Cerebellar nuclear complex (tissue), 1 donor: ENCODE measurements around the gene METTL9.
"Not testable (repeated sequence)": the region's sequence is repeated elsewhere in the genome, so short reads cannot be mapped to it uniquely, and the experiment has no call there.

Experiments used
- DNase-seq, 2 experiments: peaks; one replicate each; lab custom pipeline; 2025; lab: John Stamatoyannopoulos, UW

METTL9 gene

GRCh38 chr16:21663889-21664647 lies 64.7 kb downstream of the METTL9 start, which contains the start of gene OTOA:
Gene OTOA (plus strand): TSS chr16:21663968. CDS start chr16:21678515, 14,547 bp downstream.
- no peak for DNase-seq

GRCh38 chr16:21664801-21665492 lies 65.6 kb downstream of the METTL9 start:
- no peak for DNase-seq

GRCh38 chr16:21666772-21667171 lies 67.4 kb downstream of the METTL9 start:
- DNase-seq, result no peak

DNA sequence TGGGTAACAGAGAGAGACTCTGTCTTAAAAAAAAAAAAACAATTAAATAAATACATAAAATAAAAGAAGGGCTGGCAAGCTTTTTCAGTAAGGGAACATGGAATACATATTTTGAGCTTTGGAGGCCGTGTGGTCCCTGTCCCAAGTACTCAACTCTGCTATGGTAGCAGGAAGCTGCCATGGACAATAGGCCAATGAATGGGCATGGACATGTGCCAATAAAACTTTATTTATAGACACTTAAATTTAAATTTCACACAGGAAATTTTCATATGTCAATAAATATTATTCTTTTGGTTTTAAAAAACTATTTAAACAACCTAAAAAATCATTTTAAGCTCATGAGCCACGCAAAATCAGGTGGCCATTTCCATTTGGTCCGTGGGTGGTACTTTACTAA lies 68.2 kb downstream of the METTL9 start:
- DNase-seq, result no peak

- no peak for DNase-seq
Measured at GRCh38 chr16:21673469-21673868, 74.1 kb downstream of the METTL9 start.

GRCh38 chr16:21674456-21674855 lies 75.1 kb downstream of the METTL9 start:
- DNase-seq, result not testable (repeated sequence)

GRCh38 chr16:21680714-21681113 lies 81.3 kb downstream of the METTL9 start:
- not testable (repeated sequence) for DNase-seq

GRCh38 chr16:21683184-21683583 lies 83.8 kb downstream of the METTL9 start:
- no peak for DNase-seq

DNA sequence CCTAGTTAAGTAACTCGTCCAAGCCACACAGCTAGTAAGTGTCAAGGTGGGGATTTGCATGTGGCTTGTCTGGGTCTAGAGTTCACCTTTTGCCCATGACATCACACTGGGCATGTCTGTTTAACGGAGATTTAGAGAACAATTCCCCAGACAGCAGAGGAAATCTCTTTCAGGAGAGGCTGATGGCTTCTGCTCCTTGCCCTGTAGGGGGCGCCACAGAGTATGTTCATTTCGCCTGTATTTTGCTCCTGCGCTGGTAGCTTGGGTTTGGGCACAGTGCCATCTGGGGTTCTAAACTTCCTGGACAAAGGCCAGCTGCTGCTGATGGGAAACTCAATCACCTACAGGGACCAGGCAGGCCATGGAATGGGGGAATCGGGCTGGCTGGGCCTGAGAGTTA lies 84.8 kb downstream of the METTL9 start:
- no peak for DNase-seq

GRCh38 chr16:21685034-21685455 lies 85.7 kb downstream of the METTL9 start:
- DNase-seq, result no peak

DNA sequence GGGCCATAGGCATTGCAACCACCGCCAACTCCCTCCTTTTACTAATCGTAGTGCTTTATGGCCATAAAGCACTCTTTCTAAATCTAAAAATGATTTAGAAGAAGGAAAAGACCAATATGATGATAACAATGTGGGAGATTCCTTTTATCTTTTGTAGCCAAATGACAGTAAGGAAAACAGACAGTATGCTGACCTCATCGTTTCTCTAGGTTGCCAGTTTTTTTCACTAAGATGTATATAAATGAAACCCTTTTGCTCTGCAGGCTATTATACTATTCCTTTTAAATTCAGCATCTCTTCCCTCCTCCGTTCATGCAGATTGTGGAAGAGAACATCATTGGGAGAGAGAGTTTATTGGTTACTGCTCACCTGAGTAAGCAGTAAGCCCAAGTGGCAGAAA lies 89.7 kb downstream of the METTL9 start:
- DNase-seq, result no peak

DNA sequence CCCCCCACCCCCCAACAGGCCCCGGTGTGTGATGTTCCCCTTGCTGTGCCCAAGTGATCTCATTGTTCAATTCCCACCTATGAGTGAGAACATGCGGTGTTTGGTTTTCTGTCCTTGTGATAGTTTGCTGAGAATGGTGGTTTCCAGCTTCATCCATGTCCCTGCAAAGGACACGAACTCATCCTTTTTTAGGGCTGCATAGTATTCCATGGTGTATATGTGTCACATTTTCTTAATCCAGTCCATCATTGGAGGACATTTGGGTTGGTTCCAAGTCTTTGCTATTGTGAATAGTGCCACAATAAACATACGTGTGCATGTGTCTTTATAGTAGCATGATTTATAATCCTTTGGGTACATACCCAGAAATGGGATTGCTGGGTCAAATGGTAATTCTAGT lies 91.6 kb downstream of the METTL9 start:
- not testable (repeated sequence) for DNase-seq

GRCh38 chr16:21694609-21695008 lies 95.2 kb downstream of the METTL9 start:
- DNase-seq, result no peak

- no peak for DNase-seq
Measured at GRCh38 chr16:21697032-21697431, 97.7 kb downstream of the METTL9 start.

DNA sequence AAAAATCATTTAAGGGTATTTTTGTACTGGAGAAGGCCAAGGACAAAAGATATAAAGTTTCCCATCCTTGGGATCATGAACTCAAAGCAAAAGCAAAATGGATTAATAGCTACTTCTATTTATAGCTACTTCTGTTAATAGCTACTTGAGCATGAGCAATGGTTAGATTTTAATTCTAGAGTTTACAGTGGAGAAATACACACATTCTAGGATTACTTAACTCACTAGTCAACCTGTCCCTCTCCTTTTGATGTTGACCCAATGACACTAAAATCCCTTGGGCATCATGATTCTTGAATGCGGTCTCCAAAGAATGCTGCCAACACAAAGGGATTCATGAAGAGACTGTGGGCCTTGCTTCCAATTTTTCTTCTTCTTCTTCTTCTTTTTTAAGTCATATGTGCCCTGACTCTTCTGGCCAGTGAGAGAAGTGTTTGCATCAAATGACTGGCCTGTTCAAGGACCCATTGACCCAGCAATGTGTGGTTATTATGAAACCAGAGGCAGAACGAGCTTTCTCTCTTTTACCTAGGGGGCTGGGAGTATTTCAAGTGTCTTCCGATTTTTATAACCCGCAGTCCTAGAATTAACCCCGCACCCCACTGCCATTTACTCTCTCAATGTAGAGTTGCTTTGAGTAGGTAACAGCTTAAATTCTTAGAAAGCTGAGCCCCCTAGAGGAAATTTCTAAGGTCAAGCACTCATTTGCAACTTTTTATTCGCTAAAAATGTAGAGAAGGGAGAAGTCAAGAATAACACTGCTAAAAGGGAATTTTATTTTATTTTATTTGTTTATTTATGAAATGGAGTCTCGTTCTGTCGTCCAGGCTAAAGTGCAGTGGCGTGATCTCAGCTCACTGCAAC lies 99.0 kb downstream of the METTL9 start:
- DNase-seq, result no peak

DNA sequence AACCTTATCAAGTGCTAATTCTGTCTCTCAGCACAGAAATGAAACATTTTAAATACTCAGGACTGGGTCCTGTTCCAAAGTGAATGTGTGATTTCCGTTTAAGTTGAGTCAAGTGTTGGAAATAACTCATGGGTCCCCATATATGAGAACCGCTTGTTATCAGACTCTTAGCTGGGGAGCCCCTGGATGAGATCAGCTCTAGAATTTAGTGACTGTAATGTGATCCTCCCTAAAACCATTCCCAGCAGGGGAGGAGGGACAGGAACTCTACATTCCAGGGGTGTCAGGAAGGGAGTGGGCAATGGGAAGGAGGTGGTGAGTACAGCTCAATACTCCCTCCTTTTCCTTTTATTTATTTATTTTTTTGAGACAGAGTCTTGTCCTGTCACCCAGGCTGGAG lies 101.9 kb downstream of the METTL9 start:
- DNase-seq, result no peak

DNA sequence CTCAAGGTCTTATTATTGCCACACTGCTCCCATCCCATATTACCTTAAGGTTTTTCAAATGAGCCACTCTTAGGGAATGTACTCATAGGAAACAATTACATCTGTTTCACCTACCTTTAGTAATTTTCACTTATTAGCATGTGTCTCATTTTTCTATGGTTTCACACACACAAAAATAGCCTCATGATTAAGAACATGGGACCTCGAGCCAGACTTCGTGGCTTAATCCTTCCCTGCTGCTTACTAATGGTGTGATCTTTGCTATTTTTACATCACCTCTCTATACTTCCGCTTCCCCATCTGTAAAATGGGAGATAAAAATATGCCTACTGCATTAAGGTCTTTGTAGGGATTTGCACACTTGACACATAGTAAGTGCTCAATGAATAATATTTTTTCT lies 102.9 kb downstream of the METTL9 start:
- DNase-seq, result no peak

DNA sequence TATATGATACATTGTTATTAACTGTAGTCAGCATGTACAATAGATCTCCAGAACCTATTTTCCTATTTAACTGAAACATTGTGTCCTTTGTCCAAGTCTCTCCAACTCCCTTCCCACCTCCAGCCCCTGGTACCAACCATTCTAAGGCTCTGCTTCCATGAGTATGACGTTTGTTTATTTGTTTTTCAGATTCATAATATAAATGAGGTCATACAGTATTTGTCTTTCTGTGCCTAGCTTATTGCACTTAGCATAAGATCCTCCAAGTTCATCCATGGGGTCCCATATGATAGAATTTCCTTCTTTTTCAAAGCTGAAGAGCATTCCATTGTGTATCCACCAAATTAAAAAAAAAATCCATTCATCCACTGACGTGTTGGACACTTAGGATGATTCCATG lies 103.8 kb downstream of the METTL9 start:
- DNase-seq, result no peak

DNA sequence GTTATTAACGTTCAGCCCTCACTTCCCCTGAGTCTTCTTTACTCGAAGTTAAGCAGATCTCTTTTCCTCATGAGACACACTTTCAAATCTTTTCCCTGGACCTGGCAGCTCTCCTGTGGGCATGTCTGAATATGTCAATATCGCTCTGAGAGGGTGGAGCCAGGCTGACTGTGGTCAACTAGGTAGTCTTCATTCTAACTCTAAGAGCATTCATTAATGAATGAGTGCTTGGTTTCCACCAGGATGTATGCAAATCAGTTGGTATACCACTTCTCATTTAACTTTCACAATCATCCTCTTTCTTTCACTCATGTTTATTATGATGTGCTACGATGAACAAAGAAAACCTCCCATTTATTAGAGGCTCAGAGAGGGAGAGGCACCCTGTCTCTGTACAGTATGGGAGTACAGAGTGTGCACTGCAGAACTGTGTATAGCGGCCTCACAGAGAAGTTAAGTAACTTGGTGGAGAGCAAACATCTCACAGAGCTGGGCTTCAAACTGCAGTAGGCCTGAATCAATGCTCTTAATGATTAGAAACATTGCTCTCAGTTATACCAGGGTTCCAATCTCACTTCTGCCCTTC lies 104.3 kb downstream of the METTL9 start:
- no peak for DNase-seq

GRCh38 chr16:21704266-21704665 lies 104.9 kb downstream of the METTL9 start:
- DNase-seq, result no peak

GRCh38 chr16:21704733-21705132 lies 105.4 kb downstream of the METTL9 start:
- no peak for DNase-seq
